GM18511 (cell line): ENCODE measurements around the gene GJD3.
"Not testable (repeated sequence)": the region's sequence is repeated elsewhere in the genome, so short reads cannot be mapped to it uniquely, and the experiment has no call there.

Source experiments
- ATAC-seq: cut with Tn5 transposase; IDR thresholded peaks from one replicate; pipeline ENCODE4 v1.9.1; 2021; ENCODE audit warnings: mild to moderate bottlenecking, moderate library complexity; ENCODE audit not compliant: unreplicated experiment

The GJD3 gene, protein sequence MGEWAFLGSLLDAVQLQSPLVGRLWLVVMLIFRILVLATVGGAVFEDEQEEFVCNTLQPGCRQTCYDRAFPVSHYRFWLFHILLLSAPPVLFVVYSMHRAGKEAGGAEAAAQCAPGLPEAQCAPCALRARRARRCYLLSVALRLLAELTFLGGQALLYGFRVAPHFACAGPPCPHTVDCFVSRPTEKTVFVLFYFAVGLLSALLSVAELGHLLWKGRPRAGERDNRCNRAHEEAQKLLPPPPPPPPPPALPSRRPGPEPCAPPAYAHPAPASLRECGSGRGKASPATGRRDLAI

DNA sequence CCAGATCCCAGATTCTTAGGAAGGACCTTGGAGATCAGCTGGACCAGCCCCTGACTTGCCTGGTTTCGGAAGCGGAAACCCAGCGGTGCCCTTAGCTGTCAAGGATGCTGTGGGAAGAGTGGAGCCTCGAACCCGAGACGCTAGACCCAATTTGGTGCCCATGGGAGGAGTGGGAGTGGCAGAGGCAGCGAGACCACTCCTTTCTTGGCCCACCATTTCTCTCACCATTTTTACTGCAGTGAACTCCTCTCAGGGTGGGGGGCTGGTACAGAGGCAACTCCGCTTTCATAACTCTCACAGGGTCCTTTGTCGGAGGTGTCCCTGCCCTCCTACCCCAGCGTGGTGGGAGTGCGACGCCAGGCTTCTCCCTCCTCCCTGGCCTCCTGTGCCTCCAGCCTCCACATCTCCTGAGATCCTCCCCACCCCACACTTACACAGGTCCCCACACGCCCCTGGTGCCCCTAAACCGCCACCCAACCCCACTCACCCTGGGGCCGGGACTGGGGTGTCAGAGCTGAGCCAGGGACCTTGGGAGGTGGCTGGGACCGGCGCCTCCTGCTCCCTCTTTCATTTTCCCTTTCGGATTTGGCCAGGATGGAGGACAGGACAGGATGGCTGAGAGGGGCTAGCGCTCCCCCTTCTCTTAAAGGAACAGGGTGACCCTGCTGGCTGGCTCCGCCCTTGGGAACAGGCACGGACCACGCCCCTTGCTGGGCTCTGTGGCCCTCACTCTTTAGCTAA, at the start of gene GJD3:
TSS of gene GJD3 (minus strand) at position 617 of the 741 bp plus-strand sequence. CDS start 922 bp downstream, outside the sequence.
- no peak for ATAC-seq

DNA sequence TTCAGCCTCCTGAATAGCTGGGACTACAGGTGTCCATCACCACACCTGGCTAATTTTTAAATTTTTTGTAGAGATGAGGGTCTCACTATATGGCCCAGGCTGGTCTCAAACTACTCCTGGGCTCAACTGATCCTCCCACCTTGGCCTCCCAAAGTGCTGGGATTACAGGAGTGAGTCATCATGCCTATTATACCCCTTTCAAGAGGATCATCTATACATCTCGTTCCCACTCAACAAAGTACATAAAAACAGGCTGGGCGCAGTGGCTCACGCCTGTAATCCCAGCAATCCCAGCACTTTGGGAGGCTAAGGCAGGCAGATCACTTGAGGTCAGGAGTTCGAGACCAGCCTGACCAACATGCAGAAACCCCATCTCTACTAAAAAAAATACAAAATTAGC, 49.8 kb upstream of the GJD3 start:
- ATAC-seq: not testable (repeated sequence)

DNA sequence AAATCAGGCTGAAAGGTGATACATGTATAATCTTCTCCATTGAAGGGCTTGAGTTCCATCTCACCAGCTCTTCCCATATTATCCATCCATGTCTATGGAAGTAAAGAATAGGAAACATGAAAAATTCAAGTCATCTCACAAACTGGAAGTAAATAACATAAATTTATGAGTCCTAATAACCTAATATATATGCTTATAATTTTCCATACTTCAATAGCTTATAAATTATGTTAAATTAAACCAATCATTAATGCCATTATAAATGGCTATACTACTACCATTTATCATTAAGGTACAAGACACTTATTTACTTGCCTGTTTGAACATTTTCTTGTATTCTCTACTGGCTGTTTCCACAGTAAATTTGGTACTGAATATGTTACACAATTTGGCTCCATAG, 48.3 kb upstream of the GJD3 start:
- ATAC-seq: no peak

DNA sequence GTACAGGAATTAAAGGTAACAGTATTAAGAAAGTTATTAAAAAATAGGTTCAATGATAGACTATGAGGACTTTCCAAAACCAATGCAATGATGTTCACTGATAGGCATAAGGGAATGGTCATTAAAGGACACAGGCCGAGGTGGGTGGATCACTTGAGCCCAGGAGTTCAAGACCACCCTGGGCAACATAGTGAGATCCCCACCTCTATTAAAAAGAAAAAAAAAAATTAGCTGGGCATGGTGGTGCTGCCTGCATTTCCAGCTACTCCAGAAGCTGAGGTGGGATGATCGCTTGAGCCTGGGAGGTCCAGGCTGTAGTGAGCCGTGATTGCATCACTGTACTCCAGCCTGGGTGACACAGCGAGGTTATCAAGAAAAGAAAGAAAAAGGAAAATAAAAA, 47.3 kb upstream of the GJD3 start:
- no peak for ATAC-seq

DNA sequence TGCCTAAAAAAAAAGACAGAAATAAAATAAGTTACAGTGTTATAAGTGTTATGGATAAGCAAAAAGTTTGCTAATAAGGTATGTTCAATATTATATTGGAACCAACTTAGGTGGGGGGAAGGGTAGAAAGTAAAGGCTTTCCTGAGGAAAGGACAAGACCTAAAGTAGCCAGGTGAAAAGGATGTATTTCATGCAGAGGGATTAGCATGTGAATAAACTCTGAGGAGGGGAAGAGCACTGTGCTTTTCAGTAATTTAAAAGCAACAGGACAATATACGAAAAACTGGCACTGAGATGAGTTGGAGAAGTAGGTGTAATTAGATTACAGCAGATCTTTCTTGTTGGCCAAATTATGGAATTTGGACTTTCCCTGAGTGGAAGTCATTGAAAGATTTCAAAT, 45.5 kb upstream of the GJD3 start:
- no peak for ATAC-seq

DNA sequence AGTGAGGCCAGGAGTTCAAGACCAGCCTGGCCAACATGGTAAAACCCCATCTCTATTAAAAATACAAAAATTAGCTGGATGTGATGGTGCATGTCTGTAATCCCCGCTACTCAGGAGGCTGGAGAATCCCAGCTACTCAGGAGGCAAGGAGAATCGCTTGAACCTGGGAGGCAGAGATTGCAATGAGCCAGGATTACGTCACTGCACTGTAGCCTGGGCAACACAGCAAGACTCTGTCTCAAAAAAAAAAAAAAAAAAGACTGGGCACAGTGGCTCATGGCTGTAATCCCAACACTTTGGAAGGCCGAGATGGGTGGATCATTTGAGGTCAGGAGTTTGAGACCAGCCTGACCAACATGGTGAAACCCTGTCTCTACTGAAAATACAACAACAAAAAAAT, 45.0 kb upstream of the GJD3 start:
- ATAC-seq: not testable (repeated sequence)

DNA sequence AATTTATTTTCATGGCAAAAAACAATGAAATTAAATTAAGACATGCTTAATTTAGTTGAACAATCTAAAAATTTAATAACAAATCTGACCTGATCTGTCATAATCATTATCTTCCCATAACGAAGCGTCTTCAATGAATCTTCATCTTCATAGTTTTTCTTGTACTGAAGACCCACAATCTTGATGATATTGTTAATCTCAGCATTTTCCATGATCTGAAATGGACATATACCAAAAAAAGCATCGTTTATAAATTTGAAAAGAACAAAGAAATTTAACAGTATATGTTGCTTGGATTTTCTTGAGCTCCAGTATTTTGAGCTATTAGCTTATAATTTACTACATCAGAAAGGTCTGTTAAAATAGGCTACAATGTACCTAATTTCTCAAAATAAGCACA, 42.9 kb upstream of the GJD3 start:
- no peak for ATAC-seq

DNA sequence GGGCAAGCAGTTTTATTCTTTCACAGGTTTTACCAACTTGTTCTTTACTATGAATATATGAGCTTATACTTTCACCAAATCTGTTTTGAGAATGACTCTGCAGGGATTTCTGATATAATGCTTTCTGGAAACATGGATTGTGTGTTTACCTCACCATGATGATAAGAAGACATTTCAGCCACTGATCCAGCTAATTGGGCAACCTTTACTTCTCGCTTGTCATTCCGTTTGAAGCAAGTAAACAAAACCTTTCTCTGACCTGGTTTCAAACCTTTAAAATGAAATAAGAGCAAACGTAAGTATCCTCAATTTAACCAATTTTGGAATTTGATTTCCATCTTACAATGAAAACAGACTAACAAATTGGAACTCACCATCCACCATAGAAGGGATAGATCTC, 39.5 kb upstream of the GJD3 start:
- ATAC-seq: no peak

DNA sequence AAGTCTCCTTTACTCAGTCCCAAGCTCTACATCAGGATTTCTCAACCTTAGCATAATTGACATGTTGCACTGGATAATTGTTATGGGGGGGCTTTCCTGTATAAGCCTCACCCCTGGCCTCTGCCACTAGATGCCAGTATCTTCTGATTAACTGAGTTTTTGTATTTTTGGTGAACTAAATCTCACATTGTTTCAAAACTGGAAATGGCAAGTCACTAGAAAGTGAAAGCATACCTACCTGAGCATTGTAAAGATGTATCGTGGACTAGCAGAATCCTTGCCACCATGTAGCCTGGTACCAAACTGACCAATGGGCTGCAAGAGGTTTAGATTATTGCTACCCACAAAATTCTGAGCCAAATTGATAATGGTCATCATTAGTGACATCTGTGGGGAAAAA, 38.1 kb upstream of the GJD3 start:
- no peak for ATAC-seq

DNA sequence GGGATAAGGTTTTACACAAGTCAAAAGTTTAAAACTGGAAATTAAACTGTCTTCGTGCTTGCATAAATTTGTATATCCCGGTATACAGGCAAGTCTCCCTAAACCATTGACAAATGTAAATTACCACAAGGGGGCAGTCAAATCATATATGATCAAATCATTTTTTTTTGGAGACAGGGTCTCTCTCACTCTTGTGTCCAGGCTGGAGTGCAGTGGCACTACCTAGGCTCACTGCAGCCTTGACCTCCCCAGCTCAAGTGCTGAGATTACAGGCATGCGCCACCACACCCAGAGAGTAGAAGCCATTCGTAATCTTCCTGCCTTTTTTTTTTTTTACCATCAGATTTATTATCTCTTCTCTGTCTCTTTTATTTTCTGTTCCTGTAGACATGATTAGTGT, 34.6 kb upstream of the GJD3 start:
- ATAC-seq: no peak

DNA sequence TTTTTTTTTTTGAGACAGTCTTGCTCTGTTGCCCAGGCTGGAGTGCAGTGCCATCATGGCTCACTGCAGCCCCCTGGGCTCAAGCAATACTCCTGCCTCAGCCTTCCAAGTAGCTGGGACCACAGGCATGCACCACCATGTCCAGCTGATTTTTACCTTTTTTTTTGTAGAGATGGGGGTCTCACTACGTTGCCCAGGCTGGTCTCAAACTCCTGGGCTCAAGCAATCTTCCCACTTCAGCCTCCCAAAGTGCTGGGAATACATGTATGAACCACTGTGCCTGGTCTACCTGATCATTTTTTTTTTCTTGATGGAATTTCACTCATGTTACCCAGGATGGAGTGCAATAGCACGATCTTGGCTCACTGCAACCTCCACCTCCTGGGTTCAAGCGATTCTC, 22.0 kb upstream of the GJD3 start:
- ATAC-seq: not testable (repeated sequence)

DNA sequence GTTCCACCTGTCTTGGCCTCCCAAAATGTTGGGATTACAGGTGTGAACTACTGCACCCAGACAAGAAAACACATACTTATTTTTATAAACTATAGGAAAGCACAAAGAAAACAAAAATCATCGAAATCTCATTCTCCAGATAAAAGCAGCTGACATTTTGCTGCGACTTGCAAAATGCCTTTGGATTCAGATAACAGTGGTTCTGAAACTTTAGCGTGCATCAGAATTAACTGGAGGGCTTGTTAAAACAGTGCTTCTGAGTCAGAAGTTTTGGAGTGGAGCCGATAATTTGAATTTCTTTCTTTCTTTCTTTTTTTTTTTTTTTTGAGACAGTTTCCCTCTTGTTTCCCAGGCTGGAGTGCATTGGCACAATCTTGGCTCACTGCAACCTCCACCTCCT, 17.7 kb upstream of the GJD3 start:
- ATAC-seq: no peak

DNA sequence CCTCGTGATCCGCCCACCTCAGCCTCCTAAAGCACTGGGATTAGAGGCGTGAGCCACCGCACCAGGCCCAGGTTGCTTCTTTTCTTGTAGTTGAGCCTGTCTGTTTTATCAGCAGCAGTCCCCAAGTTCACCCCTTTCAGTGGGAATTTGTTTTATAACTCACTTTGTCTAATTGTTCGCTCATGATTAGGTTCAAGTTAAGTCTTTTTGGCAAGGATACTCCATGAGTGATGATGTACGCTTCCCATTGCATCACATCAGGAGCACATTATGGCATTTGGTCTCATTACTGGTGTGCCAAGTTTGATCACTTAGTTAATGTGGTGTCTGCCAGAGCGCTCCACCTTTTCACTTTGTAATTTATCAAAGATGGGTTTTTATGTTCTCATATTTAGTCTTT, 14.4 kb upstream of the GJD3 start:
- ATAC-seq: no peak

DNA sequence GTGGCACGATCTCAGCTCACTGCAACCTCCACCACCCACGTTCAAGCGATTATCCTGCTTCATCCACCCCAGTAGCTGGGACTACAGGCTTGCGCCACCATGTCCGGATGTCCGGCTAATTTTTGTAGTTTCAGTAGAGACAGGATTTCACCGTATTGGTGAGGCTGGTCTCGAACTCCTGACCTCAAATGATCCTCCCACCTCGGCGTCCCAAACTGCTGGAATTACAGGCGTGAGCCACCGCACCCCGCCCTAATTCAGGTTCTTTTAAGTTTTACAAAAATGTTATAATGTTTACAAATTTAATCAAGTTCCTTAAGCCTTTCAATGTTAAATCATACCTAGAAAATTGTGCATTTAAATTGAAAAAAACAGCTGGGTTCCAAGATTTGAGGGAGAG, 13.3 kb upstream of the GJD3 start:
- ATAC-seq: no peak

DNA sequence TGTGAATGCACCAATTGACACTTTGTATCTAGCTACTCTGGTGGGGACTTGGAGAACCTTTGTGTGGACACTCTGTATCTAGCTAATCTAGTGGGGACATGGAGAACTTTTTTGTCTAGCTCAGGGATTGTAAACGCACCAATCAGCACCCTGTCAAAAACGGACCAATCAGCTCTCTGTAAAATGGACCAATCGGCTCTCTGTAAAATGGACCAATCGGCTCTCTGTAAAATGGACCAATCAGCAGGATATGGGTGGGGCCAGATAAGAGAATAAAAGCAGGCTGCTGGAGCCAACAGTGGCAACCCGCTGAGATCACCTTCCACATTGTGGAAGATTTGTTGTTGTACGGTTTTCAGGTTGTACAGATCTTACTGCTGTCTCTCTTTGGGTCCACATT, 12.0 kb upstream of the GJD3 start:
- not testable (repeated sequence) for ATAC-seq

DNA sequence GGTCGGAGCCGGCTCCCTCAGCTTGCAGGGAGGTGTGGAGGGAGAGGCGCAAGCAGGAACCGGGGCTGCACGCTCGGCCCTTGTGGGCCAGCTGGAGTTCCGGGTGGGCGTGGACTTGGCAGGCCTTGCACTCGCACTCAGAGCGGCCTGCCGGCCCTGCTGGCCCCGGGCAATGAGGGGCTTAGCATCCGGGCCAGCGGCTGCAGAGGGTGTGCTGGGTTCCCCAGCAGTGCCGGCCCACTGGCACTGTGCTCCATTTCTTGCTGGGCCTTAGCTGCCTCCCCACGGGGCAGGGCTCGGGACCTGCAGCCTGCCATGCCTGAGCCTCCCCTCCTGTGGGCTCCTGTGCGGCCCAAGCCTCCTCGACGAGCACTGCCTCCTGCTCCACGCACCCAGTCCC, 11.2 kb upstream of the GJD3 start:
- ATAC-seq: not testable (repeated sequence)

DNA sequence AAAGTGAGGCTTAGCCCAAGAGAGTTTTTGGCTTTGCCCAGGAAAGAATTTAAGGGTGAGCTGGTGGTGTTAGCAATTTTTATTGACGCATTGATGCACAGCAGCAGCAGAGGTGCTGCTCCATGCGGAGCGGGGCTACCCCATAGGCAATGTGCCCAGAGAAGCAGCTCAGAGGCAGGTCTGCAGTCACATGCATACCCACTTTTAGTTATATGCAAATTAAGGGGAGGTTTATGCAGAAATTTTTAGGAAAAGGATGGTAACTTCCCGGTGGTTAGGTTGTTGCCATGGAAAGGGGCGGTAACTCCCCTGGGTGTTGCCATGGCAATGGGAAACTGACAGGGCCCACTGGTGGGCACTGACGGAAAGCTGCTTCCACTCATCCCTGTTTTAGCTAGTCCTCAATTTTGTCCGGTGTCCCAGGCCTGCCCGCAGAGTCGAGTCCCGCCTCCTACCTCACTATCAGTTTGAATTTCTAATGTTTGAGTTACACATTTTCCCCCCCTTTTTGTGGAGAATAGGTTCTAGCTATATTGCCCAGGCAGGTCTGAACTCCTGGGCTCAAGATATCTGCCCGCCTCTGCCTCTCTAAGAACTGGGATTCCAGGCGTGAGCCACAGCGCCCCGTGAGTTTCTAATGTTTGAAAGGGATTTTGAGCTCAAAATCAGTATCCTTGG, 10.4 kb upstream of the GJD3 start:
- no peak for ATAC-seq

DNA sequence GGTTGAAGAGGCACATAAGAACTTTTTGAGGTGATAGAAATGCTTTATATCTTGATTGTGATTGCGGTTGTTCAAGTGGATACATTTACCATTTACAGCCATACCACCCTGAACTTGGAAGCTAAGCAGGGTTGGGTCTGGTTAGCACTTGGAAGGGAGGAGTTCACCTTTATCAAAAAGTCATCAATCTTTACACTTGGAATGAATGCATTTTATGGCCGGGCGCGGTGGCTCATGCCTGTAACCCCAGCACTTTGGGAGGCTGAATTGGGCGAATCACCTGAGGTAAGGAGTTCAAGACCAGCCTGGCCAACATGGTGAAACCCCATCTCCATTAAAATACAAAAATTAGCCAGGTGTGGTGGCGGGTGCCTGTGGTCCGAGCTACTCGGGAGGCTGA, 9.5 kb upstream of the GJD3 start:
- no peak for ATAC-seq

DNA sequence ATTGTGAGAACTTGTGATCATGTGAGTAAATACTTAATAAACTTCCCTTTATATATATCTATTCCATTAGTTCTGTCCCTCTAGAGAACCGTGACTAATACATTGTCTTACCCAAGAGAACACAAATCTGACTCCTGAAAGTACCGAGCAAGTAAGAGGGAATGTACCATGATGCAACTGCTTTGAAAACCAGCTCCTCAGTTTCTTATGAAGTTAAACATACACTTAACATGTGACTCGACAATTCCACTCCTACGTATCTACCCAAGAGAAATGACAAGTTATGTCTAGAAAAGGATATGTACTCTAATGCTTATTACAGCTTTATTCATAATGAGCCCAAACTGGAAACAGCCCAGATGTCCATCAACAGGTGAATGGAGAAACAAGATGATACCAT, 8.8 kb upstream of the GJD3 start:
- ATAC-seq: no peak

DNA sequence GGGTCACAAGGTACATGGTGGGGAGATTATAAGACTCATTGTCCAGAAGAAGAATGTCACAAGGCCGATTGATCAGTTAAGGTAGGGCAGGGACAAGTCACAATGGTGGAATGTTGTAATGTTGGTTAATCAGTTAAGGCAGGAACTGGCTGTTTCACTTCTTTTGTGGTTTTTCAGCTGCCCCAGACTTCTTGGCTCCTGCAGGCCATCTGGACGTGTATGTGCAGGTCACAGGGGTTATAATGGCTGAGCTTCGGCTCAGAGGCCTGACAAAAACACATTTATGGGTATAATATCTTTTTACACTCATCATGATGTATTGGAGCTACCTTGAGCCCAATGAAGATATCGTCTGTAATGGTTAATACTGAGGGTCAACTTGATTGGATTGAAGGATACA, 8.1 kb upstream of the GJD3 start:
- not testable (repeated sequence) for ATAC-seq

DNA sequence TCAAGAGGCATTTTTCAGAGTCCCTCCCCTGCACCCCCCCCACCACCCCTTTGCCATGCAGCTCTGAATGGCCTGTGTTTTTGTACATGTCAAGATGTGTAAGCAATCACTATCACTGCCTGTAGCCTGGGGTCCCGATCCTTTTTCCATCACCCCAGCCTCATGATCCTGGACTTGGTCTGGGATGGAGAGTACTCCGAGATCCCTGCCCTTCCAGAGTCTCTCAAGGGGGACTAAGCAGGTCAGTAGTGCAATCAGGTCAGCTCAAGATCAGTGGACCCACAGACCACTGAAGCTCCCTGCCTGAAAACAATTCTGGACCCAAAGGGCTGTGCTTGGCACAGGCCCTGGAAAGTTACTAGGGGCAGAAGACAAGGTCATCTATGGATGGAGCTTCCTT, 7.5 kb upstream of the GJD3 start:
- no peak for ATAC-seq
